ENCODE results near the gene RIT2. TPM values are rescaled to one million over a fixed set of nuclear protein-coding genes. Genes with fewer than 3 reads are reported as not detected.

The RIT2 gene
- total and polyA plus RNA-seq, 3 donors from 2014 or later, result 0.82 TPM; not detected in 2

DNA sequence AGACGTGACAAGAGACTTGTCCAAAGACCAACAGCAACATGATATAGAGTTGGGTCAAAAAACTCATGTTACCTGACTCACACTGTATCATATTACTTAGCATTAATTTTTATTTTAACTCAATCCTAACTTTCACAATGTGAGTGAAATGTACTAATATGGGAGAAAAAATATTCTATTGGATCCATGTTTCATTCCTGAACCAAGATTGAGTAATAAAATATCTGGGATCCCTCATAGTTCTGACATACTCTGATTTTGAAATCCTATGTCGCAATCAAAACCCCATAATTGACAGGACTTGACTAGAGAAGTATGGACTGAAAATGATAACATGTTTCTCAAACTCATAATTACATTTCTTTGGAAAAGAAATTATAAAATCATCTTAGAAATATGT lies 190.4 kb downstream of the RIT2 start:
- H3K36me3 ChIP-seq (ENCODE audit: low read depth, missing control alignments), result no peaks in the 10 kb centered on the region
- no peak for DNase-seq
- H3K4me3 ChIP-seq, result no peak overlapping the region
- no peaks in the 10 kb centered on the region for H3K27me3 ChIP-seq
- TF ChIP-seq, protein P1, sequence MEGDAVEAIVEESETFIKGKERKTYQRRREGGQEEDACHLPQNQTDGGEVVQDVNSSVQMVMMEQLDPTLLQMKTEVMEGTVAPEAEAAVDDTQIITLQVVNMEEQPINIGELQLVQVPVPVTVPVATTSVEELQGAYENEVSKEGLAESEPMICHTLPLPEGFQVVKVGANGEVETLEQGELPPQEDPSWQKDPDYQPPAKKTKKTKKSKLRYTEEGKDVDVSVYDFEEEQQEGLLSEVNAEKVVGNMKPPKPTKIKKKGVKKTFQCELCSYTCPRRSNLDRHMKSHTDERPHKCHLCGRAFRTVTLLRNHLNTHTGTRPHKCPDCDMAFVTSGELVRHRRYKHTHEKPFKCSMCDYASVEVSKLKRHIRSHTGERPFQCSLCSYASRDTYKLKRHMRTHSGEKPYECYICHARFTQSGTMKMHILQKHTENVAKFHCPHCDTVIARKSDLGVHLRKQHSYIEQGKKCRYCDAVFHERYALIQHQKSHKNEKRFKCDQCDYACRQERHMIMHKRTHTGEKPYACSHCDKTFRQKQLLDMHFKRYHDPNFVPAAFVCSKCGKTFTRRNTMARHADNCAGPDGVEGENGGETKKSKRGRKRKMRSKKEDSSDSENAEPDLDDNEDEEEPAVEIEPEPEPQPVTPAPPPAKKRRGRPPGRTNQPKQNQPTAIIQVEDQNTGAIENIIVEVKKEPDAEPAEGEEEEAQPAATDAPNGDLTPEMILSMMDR (IDR thresholded peaks at IDR 0.05), result no peak
- no peak for TF ChIP-seq POLR2A (IDR thresholded peaks at IDR 0.05)
- no peaks in the 10 kb centered on the region for H3K4me1 ChIP-seq
- H3K27ac ChIP-seq, result no peak overlapping the region
- 84 to 94% methylated on average over 2 of the region's 2 CpGs for WGBS, 2 donors
- no peaks in the 10 kb centered on the region for H3K9me3 ChIP-seq
- intact Hi-C loops (cut with DNase I; ENCODE audit: low total_unique reads), result no loop called here

DNA sequence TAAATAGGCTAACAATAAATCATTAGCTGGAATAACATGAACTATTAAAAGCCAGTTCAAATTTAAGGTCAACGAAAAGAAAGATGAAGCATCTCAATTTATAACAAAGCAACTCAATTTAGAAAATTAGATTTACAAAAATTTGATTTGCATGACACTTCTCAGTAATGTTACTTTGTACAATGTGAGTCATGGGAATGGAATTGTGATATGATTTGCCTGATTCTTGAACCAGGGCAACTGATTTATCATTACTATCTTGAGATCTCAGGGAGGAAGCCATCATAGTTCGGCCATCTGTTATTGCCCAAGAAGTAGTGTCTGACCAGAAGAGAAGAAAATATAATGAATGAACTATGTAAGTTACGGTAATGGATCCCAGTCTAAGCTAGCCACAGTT lies 193.1 kb downstream of the RIT2 start:
- Histone ChIP-seq H3K36me3 (ENCODE audit: low read depth, missing control alignments) (no peaks in the 10 kb centered on the region), H3K27me3 (no peaks in the 10 kb centered on the region), H3K27ac (no peak overlapping the region), H3K4me1 (no peaks in the 10 kb centered on the region), H3K9me3 (no peaks in the 10 kb centered on the region), H3K4me3 (no peak overlapping the region)
- WGBS, 2 donors, result 90 to 94% methylated on average over 3 of the region's 3 CpGs
- intact Hi-C loops (cut with DNase I; ENCODE audit: low total_unique reads), result no loop called here
- DNase-seq, result no peak
- TF ChIP-seq POLR2A (IDR thresholded peaks at IDR 0.05), result no peak
- TF ChIP-seq, protein P1 (IDR thresholded peaks at IDR 0.05), result no peak

DNA sequence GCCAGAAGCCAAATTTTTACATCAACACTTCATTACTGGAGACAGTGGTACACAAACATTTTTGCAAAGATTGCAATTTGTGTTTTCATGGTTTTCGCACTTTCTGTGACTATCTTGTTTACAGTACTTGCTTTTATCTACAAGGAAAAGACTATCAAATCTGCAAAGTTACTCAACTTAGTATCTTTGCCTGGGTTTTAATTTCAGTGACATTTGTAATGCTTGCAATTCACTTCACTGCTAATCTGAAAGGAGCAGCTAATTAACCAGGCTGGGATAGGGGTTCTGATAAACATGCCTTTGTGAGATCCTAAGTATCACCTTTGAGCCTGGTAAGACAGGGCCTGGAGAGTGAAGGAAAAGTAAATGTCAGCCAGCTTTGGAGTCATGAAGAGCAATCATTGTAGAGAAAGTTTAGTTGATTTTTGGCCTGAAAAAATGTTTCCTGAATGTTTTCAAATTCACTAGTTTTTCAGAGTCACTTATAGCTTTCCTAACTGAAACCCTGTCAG lies 194.2 kb downstream of the RIT2 start:
- Histone ChIP-seq H3K27me3 (no peaks in the 10 kb centered on the region), H3K4me1 (no peaks in the 10 kb centered on the region), H3K36me3 (ENCODE audit: low read depth, missing control alignments) (no peaks in the 10 kb centered on the region), H3K4me3 (no peak overlapping the region), H3K27ac (no peak overlapping the region), H3K9me3 (no peaks in the 10 kb centered on the region)
- no peak for DNase-seq
- TF ChIP-seq, protein P1 (IDR thresholded peaks at IDR 0.05), result no peak
- no peak for TF ChIP-seq POLR2A (IDR thresholded peaks at IDR 0.05)
- WGBS, 2 donors, result 41 to 72% methylated on average over 1 of the region's 1 CpG
- intact Hi-C loops (cut with DNase I; ENCODE audit: low total_unique reads), result no loop called here

DNA sequence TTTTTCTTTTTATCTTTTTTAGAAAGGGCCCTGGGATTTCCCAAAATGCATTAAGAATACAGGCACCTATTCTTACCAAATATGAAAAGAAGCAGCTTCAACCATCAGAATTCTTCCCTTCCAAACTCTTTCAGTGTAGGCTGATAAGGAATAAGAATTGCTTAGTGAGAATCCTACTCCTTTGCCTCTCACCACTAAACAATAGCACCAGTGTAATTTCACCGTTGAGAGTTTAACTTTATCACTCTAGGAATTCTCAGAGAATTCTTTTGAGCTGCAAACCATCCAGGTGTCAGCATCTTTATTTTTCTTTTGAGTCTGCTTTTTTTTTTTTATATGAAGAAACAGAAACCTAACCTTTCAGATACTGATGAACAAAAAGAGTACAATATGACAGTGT lies 194.9 kb downstream of the RIT2 start:
- Histone ChIP-seq H3K27me3 (no peaks in the 10 kb centered on the region), H3K4me3 (no peak overlapping the region), H3K36me3 (ENCODE audit: low read depth, missing control alignments) (no peaks in the 10 kb centered on the region), H3K27ac (no peak overlapping the region), H3K4me1 (no peaks in the 10 kb centered on the region), H3K9me3 (no peaks in the 10 kb centered on the region)
- intact Hi-C loops (cut with DNase I; ENCODE audit: low total_unique reads), result no loop called here
- no peak for DNase-seq
- WGBS, 2 donors, result 31 to 52% methylated on average over 1 of the region's 1 CpG
- TF ChIP-seq, protein P1 (IDR thresholded peaks at IDR 0.05), result no peak
- TF ChIP-seq POLR2A (IDR thresholded peaks at IDR 0.05), result no peak

DNA sequence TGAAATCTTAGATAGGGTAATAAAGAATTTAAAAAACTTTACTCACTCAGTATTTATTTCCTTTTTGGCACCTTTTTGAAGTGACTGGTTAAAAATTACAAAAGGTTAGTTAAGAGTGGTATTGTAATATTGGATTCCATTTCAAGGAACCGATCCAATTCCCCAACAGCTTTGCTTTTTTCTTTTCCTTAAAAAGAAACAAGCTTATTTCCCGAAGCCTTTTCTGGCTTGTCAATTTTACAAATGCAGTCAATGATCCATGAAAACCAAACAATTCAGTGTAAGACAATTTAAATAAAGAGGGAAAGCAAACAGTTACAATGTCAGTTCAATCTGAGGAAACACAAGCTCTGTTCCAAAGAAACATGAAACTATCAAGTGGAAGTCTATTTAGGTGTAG lies 200.2 kb downstream of the RIT2 start:
- Histone ChIP-seq H3K27ac (no peak overlapping the region), H3K27me3 (no peaks in the 10 kb centered on the region), H3K4me1 (no peaks in the 10 kb centered on the region), H3K4me3 (no peak overlapping the region), H3K9me3 (no peaks in the 10 kb centered on the region), H3K36me3 (ENCODE audit: low read depth, missing control alignments) (no peaks in the 10 kb centered on the region)
- WGBS, 2 donors, result 65 to 82% methylated on average over 2 of the region's 2 CpGs
- DNase-seq, result no peak
- no peak for TF ChIP-seq POLR2A (IDR thresholded peaks at IDR 0.05)
- TF ChIP-seq, protein P1 (IDR thresholded peaks at IDR 0.05), result no peak
- intact Hi-C loops (cut with DNase I; ENCODE audit: low total_unique reads), result no loop called here
